ENCODE results near the gene GALNT6. TPM values are rescaled to one million over a fixed set of nuclear protein-coding genes. Genes with fewer than 3 reads are reported as not detected.
A peak's percentile ranks its signal among the peaks of the same experiment; 100 is the strongest.

GALNT6 gene
- total and polyA plus RNA-seq, 9 of the 15 experiments (the other 6 are each of a cell fraction or from before 2014, with no cell fraction given) = 1.5 to 8.6 (median 5.1) TPM

GRCh38 chr12:51368640-51369517, 22.3 kb downstream of the GALNT6 start (continued):
- TF ChIP-seq ZBTB40 (IDR thresholded peaks at IDR 0.05) = peak; percentile 59
- TF ChIP-seq ZBTB40 (CRISPR knock-in tag; IDR thresholded peaks at IDR 0.05) = no peak
- TF ChIP-seq ZNF436 (CRISPR knock-in tag; IDR thresholded peaks at IDR 0.05) = no peak
- TF ChIP-seq L3MBTL2 (IDR thresholded peaks at IDR 0.05) = peak; percentile 45; the same call in 1 of the 2 replicates
- TF ChIP-seq, protein P1, sequence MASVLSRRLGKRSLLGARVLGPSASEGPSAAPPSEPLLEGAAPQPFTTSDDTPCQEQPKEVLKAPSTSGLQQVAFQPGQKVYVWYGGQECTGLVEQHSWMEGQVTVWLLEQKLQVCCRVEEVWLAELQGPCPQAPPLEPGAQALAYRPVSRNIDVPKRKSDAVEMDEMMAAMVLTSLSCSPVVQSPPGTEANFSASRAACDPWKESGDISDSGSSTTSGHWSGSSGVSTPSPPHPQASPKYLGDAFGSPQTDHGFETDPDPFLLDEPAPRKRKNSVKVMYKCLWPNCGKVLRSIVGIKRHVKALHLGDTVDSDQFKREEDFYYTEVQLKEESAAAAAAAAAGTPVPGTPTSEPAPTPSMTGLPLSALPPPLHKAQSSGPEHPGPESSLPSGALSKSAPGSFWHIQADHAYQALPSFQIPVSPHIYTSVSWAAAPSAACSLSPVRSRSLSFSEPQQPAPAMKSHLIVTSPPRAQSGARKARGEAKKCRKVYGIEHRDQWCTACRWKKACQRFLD (CRISPR knock-in tag; IDR thresholded peaks at IDR 0.05) = peak; percentile 90
- TF ChIP-seq TCF7 (IDR thresholded peaks at IDR 0.05; ENCODE audit: borderline replicate concordance) = 0 out of 2 replicates have a peak, but pooled peaks have one; percentile 31
- TF ChIP-seq PBX2 (CRISPR knock-in tag; IDR thresholded peaks at IDR 0.05; ENCODE audit: low read depth) = no peak
- TF ChIP-seq PBX2 (tag; conservative IDR thresholded peaks at IDR 0.05; ENCODE audit: low read depth) = peak; percentile 67
- TF ChIP-seq ZFP36 (IDR thresholded peaks at IDR 0.05; ENCODE audit: low read depth, low read length, partially characterized antibody) = no peak
- TF ChIP-seq CREB1 (IDR thresholded peaks at IDR 0.05) = peak; percentile 28; the same call in 1 of the 2 replicates
- TF ChIP-seq CREB1 (CRISPR knock-in tag; IDR thresholded peaks at IDR 0.05) = no peak
- TF ChIP-seq ZNF785 (CRISPR knock-in tag; IDR thresholded peaks at IDR 0.05) = no peak
